ENCODE data around the gene RPS14.
"Not testable (repeated sequence)": the region's sequence is repeated elsewhere in the genome, so short reads cannot be mapped to it uniquely, and the experiment has no call there.

- TF ChIP-seq CTCF, POLR2A, EP300 (IDR thresholded peaks at IDR 0.05): not testable (repeated sequence)
These were observed 23.4 kb downstream of the RPS14 start for GRCh38 chr5:150426165-150426564.
